Hematopoietic multipotent progenitor cell treated with erythropoietin and hydrocortisone succinate and interleukin-3 and kit ligand, for 4 days (in vitro differentiated cells): Measurements from ENCODE around the gene ARRDC1.
"Not testable (repeated sequence)": the region's sequence is repeated elsewhere in the genome, so short reads cannot be mapped to it uniquely, and the experiment has no call there.

Experiments
- DNase-seq: peaks from one replicate; pipeline ENCODE4 v3.0.0-alpha.2; 2015

ARRDC1 gene, protein sequence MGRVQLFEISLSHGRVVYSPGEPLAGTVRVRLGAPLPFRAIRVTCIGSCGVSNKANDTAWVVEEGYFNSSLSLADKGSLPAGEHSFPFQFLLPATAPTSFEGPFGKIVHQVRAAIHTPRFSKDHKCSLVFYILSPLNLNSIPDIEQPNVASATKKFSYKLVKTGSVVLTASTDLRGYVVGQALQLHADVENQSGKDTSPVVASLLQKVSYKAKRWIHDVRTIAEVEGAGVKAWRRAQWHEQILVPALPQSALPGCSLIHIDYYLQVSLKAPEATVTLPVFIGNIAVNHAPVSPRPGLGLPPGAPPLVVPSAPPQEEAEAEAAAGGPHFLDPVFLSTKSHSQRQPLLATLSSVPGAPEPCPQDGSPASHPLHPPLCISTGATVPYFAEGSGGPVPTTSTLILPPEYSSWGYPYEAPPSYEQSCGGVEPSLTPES

DNA sequence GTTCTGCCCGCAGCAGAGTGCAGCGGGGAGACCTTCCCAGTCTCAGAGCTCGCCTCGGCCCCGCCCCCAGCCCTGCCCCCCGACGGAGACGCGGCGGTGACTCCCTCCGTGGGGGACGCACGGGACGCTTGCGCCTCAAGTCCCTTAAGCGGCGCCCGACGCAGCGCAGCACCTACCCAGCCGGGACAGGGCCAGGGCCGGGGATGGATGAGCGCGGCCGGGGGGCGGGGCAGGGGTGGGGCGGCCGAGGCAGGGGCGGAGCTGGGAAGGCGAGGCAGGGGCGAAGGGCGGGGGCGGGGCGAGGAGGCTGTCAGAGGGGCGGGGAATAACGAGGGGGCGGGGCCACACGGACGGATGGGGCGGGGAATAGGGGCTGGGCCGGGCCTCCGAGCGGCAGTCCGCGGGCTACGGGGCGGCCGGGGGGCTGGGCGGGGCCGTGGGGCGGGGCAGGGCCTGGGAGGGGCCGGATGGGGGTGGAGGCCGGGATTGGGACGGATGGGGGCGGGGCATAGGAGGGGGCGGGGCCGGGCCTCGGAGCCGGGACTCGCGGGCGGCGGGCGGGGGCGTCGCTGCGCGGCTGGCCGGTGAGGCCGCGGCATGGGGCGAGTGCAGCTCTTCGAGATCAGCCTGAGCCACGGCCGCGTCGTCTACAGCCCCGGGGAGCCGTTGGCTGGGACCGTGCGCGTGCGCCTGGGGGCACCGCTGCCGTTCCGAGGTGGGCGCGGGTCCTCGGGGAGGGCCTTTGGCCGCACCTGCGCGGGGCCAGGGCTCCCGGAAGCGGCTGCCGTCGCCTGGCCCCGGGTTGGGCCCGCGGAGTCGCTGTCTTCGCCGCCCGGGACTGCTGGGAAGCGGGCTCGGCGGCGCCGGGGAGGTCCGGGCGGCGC lies at the start of gene ARRDC1:
Gene ARRDC1, plus strand, starts transcription at position 566 of the 884 bp plus-strand sequence. Its CDS starts 32 bp downstream, at position 598.
- DNase-seq: peak; percentile 98

DNA sequence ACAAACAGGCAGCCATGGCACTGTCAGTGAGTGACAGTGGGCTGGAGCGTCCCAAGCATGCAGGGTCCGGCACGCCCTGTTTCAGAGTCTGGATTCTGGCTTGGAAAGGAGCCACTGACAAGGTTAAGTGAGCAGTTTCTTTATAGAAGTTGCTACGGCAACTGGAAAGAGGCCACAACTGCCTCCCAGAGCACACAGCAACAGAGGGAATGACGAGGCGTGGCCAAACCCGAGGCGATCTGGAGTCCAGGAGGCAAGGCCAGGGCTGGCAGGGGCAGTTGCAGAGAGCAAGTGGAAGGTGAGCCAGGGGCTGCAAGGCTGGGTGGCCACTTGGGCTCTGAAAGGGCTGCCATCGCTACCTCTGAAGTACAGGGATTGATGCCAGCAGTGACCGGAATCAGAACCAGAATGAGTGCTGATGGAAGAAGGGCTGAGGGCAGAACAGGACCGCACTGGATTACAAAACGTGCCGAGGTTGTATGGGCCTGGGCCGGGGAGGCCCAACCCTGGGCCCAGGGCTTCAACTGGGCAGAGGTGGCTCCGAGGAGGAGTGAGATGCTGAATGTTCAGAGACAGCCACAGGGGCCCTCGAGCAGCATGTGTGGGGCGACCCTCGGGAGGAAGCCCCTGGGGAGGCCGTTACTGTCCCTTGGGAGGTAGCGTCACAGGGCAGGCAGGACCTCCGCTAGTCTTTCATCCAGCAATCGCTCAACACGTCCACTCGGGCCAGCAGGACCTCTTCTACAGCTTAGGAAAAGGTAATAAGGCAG lies 49.2 kb upstream of the ARRDC1 start:
- no peak for DNase-seq

DNA sequence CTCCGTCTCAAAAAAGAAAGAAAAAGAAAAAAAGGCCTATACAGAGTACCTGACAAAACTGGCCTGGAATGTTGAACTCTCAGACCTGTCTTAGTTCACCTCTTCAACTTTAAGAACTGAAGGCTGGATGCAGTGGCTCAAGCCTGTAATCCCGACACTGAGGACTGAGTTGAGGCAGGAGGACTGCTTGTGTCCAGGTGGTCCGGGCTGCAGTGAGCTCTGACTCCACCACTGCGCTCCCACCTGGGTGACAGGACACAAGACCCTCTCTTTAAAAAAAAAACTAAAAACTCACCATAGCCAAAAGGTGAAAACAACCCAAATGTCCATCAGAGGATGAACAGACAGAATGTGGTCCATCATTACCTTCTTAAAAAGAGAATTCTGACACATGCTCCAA lies 47.4 kb upstream of the ARRDC1 start:
- DNase-seq: no peak

DNA sequence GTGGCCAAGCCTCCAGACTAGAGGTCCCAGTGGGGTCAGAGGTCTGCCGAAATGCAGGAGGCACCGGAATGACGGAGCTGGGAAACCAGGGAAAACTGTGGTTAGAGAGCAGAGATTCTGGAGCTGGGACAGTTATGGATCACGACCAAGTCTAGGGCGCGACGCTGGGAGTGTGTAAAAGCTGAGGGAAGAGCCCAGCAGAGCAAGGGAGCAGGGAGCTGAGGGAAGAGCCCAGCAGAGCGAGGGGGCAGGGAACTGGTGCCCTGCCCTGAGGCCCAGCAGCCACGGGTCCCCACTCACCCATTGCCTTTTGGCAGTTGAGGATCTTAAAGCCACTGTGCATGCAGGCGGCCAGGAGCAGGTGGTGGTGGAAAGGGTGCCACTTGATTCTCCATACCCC lies 41.4 kb upstream of the ARRDC1 start:
- DNase-seq: no peak

DNA sequence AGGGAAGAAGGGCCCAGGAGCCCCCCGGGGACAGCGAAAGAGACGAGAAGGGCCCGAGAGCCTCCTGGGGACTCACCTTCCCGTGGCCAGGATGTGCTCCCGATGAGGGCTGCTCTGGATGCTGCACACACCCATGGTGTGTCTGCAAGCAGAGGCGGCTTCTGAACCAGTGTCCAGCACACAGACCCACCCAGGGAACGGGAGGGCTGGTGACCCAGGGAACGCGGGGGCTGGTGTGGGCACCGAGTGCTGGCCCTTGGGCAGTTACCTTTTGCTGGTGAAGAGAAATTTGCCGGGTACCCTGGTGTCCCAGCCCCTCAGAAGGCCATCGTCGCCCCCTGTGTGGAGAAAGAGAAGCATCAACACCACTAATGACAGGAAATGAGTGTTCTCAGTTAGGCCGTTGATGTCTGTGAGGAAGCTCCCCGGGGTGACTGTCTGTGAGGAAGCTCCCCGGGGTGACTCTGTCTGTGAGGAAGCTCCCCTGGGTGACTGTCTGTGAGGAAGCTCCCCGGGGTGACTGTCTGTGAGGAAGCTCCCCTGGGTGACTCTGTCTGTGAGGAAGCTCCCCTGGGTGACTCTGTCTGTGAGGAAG lies 40.6 kb upstream of the ARRDC1 start:
- DNase-seq: no peak

DNA sequence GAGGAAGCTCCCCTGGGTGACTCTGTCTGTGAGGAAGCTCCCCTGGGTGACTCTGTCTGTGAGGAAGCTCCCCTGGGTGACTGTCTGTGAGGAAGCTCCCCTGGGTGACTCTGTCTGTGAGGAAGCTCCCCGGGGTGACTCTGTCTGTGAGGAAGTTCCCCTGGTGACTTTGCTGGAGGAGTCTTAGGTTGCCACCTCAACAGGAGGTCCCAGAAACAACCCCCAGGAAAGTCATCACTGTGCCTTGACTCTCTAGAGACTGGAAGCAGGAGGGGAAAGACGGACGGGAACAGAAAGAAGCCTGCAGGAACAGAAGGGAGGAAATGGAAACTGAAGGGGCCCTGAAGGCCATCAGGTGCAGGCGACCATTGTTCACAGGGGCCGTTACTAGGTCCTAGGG lies 37.0 kb upstream of the ARRDC1 start:
- DNase-seq: not testable (repeated sequence)

DNA sequence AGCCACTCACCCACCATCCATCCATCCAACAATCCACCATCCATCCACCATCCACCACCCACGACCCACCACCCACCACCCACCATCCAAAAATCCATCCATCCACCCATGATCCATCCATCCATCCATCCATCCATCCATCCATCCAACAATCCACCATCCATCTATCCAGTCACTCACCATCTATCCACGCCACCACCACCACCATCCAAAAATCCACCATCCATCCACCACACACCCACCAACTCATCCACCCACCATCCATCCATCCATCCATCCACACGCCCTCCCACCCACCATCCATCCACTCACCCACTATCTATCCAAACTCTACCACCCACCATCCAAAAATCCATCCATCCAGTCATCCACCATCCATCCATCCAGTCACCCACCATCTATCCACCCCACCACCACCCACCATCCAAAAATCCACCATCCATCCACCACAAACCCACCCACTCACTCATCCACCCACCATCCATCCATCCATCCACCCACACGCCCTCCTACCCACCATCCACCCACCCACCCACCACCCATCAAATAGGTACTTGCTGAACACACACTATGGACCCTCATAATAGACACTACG lies 35.8 kb upstream of the ARRDC1 start:
- DNase-seq: no peak

DNA sequence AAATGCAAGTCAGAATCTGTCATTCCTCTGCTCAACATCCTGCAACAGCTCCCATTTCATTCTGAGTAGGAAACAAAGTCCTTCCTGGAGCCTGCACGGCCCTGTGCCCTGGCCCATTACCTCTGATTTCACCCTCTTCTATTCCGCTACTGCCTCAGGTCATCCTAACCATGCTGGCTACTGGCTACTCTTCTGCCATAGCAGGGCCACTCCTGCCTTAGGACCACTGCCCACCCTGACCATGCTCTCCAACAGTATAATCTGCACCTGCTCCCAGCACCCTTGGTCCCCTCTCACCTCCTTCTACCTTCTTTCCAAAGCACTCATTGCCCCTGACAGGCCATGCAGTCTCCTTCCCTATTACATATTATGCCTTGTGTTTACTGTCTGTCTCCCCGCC lies 34.9 kb upstream of the ARRDC1 start:
- DNase-seq: no peak

DNA sequence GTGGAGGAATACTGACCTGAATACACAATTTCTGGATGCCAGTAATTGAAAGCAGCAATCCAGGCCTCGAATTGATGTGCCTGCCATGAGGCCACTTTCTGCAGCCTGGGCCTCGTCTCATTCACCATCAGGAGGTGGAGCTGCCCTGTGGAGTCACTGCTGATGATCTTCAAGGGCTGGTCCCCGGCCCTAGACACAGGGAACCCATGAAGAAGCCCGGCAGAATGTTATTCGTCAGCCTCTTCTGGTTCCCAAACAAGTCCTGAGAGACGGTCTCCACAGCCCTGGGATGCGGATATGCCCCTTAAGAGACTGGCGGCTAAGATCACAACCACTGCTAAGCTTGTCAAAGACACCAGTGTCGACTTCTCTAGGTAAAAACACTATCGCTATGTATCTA lies 31.3 kb upstream of the ARRDC1 start:
- DNase-seq: no peak

DNA sequence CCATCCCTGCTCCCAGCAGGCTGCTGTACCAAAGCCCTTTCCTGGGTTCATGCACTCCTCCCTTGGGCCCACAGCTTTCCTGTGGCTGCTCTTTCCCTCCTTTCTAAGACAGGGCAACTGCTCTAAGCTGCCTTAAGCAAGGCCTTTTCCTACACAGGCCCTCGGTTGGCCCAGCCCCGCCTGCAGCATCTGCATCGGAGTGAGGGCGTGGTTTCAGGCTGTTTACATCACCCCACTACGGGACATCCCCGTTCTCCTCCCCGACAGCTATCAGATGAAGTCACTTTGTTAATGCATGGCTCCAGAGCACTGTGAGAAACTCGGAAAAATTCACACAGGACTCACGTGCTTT lies 30.1 kb upstream of the ARRDC1 start:
- DNase-seq: peak; percentile 16

DNA sequence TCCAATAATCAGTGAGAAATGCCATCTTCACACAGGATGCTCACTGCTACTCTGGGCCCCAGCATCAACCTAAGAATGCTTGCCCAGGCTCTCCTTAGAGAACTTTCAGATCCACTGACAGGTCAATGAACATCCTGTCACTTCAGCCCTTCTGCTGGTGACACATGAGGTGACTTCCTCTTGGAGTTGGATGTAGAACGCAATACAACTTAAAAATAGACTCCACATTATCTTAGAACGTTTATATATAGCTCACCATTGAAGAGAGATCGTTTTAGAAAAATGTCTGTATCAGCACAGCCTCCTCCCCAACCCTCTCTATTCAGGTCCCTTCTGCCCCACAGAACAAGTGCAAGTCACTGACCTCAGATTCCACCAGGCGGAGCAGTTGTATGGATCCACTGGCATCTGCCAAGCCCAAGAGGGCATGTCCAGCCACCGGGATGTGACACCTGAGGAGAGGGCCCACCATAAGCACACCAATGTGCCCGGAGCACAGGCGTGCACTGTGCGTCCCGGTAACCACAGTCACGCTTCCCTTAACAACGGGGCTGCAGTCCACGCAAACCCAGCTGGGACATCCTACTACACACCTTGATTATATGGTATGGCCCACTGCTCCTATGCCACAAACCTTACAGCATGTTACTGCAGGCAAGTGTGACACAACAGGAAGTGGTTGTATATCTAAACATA lies 29.6 kb upstream of the ARRDC1 start:
- DNase-seq: peak; percentile 26

DNA sequence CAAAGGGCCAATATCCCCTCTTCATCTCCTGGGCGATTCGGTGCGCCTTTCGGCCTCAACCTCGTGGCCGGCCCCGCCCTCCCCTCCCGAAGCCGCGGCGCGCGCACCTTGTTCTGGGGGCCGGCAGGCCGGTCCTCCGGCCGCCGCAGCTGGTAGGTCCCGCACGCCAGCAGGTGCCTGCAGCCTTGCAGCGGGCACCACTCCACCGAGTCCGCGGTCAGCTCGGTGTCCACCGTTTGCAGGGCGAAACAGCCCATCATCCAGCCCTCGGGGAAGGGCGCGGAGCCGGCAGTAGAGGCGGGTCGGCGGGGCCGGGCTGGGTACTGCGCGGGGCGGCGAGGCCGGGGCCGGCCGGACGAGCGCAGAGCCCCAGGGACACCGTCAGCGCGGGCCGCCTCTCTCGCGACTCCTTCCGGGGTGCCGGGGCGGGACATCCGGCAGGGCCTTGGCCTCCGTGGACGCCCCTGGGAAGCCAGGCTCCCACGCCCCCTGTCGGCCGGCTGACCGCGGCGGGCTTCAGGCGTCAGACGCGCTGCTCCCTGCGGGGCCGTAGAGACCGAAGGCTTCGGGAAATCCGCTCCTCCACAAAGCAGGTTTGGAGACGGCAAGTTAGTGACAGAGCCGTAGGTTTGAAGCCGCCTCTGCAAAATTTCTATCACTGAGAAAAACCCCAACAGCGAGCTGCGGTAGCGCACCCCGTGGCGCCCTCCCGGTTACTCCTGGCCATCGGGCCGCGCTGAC lies 26.8 kb upstream of the ARRDC1 start, which contains the start of gene DPH7:
Gene DPH7, minus strand, starts transcription at position 408 of the 741 bp plus-strand sequence. Its CDS starts 148 bp downstream, at position 260.
- peak; percentile 97 for DNase-seq

DNA sequence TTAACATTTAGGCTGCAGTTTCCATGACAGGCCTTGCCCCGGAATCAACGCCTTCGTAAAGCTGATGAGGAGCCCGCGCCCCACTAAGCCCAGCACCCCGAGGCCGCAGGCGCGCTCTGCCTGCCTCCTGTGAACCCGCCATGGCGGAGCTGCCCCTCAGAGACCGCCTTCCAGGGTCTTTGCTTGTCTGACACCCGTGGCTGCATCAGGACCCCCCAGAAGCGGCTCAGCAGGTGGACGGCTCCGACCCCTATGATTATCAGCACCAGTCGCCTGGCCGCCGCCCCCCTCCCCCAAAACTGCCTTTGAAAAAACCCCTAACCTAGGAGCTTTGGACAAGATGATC lies 26.3 kb upstream of the ARRDC1 start:
- no peak for DNase-seq

DNA sequence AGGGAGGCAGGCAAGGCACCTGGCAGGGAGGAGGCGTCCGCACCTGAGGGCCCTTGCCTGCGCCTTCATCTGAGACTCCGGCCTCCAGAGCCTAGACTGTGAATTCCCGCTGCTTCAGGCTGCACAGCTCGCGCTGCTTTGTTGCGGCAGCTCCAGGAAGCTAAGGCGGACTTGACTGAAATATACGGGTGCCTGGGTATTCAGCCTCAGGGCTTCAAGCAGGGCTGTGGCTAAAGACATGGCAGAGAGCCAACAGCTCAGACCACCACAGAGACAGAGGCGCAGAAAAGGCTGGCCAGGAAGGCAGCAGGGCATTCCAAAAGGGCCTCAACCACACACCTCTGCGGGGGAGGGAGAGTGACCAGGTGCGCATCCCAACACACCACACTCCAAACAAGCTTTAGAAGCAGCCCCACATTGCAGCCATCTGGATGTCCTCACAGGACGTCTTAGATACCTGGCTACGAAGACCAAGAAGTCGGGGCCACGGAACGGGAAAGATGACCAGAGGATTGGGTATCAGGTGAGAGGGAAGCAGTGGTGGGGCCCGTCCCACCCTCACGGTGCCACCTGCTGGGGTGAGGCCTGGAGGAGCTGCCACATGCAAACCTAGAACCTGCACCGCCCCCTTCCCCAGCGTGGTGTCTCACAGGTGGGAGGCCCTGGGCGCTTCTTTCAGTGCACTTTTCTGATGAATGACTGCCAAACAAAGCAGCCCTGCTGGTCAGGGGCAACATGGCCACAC lies 25.1 kb upstream of the ARRDC1 start:
- peak; percentile 32 for DNase-seq

DNA sequence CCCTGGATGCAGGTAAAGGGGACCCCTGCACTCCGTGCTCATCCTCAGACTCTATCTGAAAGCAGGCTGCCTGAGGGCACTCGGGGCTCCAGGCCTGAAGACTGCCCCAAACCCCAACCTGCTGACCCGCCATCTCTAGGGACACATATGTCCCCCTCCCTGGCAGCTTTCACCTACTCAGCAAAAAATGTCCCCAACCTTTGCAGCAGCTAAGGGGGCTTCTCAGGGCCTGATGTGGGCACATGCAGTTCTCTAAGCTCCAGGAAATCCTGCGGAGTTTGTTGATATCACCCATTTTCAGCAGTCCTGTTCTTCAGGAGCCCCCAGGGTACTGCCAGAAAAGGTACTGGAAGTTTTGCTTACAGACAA lies 24.5 kb upstream of the ARRDC1 start:
- DNase-seq: no peak

DNA sequence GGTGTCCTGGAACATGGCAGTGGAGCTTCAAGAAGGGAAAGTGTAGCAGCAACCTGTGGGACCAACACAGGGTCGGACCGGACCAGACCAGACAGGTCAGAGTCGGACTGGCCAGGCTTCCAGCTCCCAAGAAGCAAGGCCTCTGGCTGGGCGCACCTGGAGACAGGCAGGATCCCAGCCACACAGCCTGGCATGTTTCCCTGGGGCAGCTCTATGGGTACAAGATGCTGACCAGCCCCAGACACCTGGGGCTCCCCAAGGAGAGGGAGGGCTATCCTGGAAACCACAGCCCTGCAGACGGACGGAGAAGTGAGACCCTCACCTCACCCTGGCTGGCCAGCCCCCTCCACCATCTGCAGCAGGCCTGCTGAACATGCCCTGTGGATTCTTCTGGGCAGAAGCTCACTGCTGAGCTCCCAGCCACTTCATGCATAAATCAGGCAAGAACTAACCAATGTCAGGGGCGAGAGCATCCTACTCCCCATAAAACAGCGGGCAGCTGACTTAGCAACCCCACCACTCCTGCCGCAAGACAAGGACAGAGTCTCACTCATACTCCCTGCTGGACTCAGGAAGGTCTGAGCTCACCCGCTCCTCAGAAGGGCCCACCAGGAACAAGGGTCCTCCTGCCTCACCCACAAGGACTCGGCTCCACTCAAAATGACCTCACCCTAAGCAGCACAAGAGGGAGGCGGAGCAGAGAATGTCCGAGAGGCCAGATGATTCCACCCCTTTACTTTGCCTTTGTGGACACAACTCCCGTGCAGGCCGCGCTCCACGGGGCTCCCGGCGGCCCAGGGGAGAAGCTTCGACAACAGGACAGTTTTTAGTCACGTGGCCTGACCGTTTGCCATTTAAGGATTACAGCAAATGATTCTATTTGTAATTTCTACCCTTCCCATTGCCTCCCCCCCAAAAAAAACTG lies 23.9 kb upstream of the ARRDC1 start:
- no peak for DNase-seq

DNA sequence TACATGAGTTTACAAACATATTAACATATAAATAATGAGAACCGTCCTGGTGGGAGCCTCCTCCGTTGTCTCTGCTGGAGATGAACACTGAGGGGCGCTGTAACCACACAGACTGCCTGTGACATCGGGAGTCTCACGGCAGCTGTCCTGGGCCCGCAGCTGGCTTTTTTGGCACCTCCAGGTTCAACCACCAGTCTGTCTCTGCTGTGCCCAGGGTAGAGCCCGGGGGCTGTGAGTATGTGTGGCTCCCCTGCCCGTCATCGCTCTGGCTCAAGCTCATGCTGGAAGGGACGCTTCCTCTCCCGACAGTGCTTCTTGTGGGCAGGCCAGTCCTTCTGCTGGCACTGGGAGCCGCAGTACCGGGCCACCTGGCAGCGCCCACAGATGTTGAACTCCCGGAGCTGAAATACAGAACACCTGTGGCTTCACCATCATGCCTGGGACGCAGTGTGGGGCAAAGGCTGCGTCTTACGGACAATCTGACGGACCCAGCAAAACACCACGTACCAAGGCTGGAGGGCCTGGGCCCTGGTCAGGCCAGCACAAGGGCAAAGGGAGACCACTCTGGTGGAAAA lies 23.1 kb upstream of the ARRDC1 start:
- DNase-seq: peak; percentile 62

DNA sequence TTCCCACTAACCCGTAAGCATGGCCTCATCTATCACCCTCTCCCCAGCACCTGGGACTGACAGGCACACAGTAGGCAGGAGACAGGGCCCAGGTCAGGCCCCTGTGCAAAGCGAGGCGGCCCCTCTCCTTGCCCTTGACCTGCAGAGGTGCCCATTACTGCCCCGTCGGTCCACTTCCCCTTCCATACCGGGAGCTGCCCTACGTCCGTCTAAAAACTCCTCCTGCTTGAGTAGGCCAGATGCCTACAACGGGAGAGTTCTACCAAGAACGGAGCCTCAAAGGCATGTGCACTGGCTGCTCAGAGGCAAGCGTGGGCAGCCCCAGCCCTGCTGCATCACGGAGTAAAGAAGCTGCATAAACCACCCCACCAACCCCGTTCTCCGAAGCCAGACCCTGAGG lies 22.1 kb upstream of the ARRDC1 start:
- no peak for DNase-seq

DNA sequence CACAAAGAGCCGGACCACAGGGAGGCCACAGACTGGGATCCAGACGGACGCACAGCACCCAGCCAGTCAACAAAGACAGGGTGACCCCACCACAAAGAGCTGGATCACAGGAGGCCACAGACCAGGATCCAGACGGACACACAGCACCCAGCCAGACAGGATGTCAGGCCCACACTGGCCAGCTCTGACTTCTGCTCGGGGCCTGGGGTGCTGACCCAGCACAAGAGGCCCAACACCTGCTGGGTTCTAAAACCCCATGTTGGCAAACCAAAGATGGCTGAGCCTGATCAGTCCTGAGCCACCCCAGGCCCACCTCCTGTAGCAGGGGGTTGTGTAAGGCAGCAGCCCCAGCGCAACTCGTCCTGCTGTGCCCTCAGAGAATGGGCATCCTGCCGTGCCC lies 21.5 kb upstream of the ARRDC1 start:
- no peak for DNase-seq
